HG02642 (cell line): ENCODE data around the gene ARHGDIB.

Experiments
- ATAC-seq: cut with Tn5 transposase; IDR thresholded peaks from one replicate; pipeline ENCODE4 v1.9.1; 2021; ENCODE audit warnings: mild to moderate bottlenecking; ENCODE audit not compliant: unreplicated experiment, poor library complexity

ARHGDIB gene

GRCh38 chr12:14904854-14905253 is 56.5 kb downstream of the ARHGDIB start:
- no peak for ATAC-seq

GRCh38 chr12:14903386-14904098 is 57.9 kb downstream of the ARHGDIB start:
- no peak for ATAC-seq

- no peak for ATAC-seq
Observed at GRCh38 chr12:14902465-14902864, 58.9 kb downstream of the ARHGDIB start.

- no peak for ATAC-seq
Observed at GRCh38 chr12:14901228-14901562, 60.2 kb downstream of the ARHGDIB start.

- no peak for ATAC-seq
Observed at GRCh38 chr12:14900521-14901227, 60.7 kb downstream of the ARHGDIB start.

GRCh38 chr12:14896521-14897169 is 64.8 kb downstream of the ARHGDIB start:
- no peak for ATAC-seq

- no peak for ATAC-seq
Observed at GRCh38 chr12:14893506-14894250, 67.7 kb downstream of the ARHGDIB start.

- no peak for ATAC-seq
Observed at GRCh38 chr12:14892726-14893505, 68.5 kb downstream of the ARHGDIB start.
